ENCODE data around the gene BMP7. TPM values are rescaled to one million over a fixed set of nuclear protein-coding genes. Genes with fewer than 3 reads are reported as not detected.
"Not testable (repeated sequence)": the region's sequence is repeated elsewhere in the genome, so short reads cannot be mapped to it uniquely, and the experiment has no call there.

Gene BMP7
- polyA plus RNA-seq, 1 donor: 3.4 TPM

DNA sequence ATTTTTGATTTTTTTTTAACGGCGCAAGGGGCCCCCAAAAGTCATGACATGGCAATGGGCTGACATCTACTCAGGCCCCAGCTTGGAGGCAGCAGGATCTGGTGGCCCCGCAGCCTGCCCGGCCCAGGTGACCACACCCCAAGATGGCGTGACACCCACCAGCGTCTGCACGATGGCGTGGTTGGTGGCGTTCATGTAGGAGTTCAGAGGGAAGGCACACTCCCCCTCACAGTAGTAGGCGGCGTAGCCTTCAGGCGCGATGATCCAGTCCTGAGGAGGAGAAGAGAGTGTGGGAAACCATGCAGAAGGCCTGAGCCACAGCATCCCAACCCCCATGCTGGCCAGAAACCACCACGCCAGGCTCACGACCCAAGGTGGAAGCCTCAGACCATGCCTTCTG lies 93.4 kb downstream of the BMP7 start:
- DNase-seq (ENCODE audit: low read depth): no peak

DNA sequence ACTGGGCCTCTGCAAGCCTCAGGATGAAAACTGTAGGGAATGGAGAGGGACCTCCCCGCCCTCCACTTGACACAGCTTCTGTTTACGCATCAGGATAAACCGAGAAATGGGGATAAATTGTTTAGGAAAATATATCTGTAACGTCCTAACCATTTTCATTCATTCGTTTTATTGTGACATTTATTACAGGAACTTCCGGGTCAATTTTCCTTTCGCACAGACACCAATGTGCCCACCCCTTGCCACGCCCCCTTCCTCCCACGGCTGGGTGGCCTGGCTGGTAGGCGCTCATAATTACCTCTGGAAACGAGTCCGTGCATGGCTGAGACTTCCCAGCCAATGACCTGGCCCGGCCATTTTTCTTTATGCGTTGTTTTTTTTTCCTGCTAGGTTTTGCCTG lies 96.1 kb downstream of the BMP7 start:
- no peak for DNase-seq (ENCODE audit: low read depth)

DNA sequence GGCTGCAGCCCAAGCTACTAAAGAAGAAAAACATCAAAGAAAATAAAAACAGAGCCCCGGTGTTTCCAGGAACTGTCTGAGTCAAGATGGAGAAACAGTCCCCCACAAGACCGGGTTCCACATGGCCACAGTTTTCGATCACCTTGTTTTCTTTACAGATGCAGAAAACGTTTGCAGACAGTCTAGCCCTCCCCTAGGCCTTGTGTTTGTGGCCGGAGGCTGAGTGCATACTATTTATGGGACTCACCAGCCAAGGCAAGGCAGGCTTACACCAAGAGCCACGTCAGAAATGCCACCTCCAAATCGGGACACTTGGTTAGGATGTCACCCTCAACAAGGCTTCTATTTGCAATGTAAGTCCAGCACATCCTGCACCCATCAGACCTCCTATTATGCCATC lies 97.3 kb downstream of the BMP7 start:
- DNase-seq (ENCODE audit: low read depth): no peak

DNA sequence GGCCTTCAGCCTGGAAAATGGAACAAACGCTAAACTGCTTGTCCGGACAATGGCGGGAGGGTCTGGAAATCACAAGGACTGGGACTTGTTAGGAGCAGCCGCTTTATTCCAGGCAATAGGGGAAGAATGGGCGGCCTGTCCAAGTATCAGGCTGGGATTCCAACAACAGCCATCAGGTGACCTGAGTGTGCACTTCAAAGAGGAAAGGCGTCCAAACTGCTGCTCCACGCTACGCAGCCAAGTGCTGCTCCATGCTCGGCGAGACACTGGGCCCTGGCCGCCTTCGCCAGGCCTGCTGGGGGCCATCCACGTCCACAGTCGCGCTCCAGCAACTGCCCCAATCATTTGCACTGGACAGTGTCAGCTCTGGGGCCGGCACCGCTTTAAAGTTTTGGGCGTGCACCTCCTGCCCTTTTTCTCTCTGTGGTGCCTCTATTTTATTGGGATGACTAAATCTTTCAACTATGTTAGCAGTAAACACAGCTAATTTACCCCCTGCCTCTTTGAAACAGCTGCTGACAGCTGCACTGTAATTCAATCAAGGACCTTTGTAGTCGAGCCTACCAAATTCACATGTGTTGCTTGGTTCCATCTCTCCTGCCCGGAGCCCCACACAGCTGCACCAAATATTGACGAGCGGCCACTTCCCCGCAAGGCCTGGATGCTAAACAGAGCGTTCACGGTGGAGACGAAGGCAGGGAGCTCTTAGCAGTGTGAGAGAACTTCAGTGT lies 98.3 kb downstream of the BMP7 start:
- DNase-seq (ENCODE audit: low read depth): peak; percentile 41

DNA sequence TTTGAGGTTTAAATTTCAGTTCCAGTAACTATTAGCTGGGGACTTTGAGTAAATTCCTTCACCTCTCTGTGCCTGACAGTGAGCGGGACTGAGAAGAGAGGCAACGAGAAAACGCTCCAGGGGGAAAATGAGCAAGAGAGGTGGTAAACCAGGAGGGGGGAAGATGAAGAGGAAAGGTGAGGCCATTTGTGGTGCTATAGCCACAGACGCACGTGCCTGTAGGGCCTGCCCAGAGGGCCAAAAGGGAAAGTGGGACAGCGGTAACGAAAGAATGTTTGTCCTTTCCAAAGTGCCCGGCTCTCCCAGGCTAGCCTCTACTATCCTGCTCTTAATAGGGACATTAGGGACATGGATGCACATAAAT lies 99.2 kb downstream of the BMP7 start:
- DNase-seq (ENCODE audit: low read depth): no peak

DNA sequence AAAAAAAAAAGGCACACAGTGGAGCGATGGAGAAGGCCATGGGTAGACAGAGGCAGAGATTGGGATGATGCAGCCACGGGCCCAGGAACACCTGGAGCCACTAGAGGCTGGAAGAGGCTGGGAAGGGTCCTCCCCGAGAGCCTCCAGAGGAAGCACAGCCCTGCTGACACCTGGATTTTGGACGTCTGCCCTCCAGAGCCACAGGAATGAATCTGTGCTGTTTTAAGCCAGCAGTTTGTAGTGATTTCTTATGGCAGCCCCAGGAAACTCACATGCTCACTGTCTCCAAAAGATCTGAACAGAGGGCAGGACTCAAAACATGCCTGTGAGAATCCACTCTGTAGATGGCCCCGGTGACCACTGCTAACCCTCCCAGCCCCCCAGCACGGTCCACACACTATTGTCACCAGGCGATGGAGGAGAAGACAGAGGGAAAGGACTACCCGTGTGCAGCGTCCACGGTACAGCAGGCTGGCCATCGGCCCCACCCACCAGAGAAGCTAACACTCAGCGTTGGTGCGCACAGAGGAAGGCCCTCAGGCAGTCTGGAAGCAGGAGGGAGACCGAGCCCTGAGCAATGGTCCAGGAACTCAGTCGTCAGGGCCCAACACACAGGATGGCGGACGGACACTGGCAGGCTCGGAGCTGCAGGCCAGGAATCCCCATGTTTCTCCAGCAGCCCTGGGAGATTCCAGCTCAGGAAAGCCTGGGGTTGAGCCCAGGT lies 99.7 kb downstream of the BMP7 start:
- no peak for DNase-seq (ENCODE audit: low read depth)

DNA sequence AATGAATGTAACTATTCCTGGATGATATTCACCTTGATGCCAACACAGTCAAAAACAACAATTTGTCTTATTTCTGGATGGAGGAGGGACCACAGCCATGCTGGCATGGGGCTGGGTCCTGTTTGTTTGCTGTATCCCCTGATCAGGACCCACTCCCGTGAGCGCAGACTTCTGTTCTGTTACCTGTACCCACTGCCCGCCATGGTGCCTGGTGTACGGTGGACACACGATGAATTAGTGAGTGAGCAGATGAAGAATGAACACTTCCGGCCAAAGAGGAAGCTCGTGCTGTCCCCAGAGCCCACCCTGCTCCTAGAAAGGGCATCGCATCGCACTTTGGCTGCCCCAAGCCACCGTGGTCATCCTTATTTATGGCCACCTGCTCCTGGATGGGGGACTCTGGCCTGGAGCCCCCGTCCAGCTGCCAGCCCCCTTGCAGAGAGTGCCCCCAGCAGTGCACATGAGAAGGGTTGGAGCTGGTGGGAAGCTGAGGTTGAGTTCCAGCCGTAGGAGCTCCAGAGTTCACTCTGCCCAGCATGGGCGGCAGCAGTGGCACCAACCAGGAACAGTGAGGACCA lies 100.9 kb downstream of the BMP7 start:
- no peak for DNase-seq (ENCODE audit: low read depth)

DNA sequence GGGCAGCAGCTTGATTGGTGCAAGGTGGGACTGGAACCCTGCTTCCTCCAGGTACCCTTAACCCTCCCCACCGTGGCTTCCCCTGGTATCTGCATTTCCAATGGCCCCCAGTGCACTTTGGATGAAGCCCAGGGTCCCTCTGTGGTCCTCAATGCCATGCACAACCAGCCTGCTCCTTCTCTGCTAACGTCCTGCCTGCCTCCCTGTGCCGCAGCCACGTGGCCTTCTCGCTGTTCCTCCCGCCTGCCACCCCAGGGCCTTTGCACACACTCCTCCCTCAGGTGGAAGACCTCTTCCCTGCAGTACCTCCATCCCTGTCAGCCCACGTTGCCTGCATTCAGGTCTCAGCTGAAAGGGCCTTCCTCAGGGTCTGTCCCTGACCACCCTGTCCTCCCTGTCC lies 101.6 kb downstream of the BMP7 start:
- no peak for DNase-seq (ENCODE audit: low read depth)

DNA sequence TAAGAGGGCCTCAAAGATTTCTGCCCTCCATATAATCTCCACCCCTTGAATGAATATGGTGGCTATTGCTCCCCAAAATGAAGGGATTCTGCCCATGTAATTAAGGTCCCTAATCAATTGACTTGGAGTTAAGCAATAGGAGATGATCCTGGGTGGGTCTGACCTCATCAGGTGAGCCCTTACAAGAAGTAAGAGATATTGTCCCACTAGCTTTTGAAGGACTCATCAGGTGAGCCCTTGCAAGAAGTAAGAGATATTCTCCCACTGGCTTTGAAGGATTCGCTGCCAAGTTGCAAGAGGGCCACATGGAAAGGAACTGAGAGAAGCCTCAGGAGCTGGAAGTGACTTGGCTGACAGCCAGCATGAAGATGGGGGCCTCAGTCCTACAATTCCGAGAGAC lies 103.4 kb downstream of the BMP7 start:
- DNase-seq (ENCODE audit: low read depth): no peak

DNA sequence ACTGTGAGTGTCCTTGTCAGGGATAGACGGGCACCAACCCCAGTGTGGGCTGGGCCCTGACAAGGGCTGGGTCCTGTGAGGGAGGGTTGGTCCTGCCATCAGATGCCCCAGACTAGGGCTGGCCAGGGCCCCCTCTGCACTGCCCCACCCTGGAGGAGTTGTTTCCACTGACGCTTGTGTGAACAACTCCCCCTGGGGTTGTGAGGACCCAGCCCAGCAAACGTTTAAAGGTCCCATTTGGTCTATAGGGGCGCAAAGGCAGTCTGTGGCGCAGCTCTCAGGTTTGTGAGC lies 104.1 kb downstream of the BMP7 start:
- no peak for DNase-seq (ENCODE audit: low read depth)

DNA sequence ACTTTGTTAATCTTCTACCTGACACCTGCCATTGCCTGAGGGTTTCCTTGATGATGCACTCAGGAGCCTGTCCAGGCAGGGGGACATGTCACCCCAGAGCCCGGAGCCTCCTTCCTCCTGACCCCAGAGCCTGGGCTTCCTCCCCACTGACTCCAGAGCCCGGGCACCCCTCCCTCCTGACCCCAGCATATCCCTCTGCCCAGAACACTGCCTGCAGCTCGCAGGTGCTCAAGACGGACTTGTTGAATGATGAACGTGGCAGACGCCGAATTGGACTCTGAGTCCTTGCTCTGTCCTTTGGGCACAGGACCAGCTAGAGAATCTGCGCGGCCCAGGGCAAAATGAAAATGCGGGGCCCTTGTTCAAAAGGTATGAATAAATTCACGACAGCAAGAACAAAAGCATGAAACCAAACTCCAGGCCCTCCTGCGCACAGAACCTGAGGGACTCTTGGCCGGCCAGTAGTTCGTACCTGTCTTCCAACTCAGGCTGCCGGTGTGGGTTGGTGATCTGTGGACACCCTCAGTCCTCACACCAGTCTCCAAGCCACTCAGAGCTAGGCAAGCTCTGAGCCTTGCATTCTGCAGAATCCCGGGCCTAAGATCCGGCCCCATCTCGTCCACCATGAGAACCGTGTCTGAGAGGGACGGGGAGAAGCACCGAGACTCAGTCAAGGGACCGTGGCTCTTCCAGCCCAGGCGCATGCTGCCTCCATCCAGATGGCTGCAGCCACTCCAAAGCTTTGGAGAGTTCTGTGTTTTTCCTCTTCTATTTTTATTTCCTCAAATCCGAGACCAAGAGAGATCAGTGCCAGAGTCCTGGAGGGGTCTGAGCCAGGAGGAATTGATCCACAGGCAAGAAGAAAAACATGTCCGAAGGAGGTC lies 104.7 kb downstream of the BMP7 start:
- DNase-seq (ENCODE audit: low read depth): no peak

DNA sequence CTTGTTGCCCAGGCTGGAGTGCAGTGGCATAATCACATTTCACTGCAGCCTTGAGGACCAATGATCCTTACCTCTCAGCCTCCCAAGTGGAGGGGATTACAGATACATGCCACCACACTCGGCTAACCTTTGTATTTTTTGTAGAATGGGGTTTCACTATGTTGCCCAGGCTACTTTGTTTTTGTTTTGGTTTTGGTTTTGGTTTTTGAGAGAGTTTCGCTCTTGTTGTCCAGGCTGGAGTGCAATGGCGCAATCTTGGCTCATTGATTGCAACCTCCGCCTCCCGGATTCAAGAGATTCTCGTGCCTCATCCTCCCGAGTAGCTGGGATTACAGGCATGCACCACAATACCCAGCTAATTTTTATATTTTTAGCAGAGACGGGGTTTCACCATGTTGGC lies 105.5 kb downstream of the BMP7 start:
- no peak for DNase-seq (ENCODE audit: low read depth)

DNA sequence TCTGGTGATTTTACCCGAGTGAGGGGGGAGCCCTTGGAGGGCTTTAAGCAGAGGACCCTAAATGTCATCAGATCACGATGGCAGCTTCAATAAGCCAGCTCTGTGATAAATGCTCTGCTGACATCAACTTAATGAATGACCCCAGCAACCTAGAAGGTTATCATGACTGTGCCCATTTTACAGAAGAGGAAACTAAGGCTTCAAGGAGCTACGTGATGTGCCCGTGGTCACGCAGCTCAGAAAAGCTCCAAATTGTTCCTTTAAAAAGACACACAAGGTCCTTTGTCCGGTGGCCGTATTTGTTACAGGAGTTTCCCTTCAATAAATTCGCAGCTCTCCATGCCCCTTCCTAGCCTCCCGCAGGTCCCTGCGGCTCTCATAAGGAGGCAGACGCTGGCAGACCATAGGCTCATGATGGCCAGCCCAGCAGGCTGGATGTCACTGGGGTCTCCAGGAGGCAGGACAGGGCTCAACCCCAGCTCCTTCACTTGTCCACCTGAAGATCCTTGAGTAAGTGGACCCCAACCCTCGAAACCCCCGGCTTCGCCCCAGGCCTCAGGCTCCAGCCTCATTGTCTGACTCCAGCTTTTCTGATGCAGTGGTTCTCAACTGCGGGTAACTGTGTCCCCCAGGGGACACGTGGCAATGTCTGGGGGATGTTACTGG lies 106.4 kb downstream of the BMP7 start:
- no peak for DNase-seq (ENCODE audit: low read depth)

DNA sequence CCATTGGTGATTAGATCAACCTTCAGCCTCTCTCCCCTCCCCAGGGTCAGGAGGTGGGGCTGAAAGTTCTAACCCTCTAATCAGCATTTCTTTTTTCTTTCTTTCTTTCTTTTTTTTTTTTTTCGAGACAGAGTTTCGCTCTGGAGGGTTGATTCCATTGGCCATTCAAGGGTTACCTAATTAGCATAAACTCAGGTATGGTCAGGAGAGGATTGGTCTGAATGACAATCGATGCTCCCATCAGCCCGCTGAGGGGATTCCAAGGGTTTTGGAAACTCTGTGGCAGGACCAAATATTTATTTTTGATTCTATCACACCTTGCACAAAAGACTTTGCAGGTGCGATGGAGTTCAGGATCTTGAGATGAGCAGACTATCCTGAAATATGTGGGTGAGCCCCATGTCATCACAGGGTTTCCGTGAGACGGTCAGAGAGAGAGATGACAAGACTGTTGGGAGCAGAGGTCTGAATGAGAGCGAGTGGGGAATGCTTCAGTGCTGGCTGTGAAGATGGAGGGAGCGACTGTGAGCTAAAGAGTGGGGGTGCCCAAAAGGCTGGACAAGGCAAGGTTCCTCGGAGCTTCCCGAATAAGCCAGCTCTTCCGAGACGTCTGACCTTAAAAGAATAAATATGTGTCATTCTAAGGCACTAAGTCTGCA lies 107.1 kb downstream of the BMP7 start:
- no peak for DNase-seq (ENCODE audit: low read depth)

DNA sequence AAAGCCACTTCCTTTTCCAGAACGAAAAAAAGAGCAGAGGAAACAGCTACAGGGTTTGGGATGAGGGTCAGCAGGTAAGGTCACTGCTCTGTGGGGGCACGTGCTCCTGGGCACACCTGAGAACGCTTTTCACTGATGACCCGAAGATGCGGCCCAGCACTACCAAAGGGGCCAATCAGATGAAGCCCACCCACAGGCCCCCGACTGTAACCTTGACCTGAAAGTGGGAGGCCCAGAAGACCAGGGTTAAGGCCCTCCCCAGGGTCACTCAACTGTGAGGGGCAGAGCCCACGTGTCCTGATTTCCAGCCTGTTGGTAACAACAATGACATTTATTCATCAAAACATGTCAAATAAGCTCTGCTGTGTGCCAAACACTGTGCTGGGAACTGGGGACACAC lies 108.0 kb downstream of the BMP7 start:
- DNase-seq (ENCODE audit: low read depth): no peak

DNA sequence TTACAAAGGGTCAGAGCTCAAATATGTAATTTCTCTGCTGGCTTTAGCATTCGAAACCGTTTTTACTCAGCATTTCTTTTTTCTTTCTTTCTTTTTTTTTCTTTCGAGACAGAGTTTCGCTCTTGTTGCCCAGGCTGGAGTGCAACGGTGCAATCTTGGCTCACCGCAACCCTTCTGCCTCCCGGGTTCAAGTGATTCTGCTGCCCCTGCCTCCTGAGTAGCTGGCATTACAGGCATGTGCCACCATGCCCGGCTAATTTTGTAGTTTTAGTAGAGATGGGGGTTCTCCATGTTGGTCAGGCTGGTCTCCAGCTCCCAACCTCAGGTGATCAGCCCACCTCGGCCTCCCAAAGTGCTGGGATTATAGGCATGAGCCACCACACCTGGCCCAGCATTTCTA lies 108.7 kb downstream of the BMP7 start:
- not testable (repeated sequence) for DNase-seq (ENCODE audit: low read depth)

DNA sequence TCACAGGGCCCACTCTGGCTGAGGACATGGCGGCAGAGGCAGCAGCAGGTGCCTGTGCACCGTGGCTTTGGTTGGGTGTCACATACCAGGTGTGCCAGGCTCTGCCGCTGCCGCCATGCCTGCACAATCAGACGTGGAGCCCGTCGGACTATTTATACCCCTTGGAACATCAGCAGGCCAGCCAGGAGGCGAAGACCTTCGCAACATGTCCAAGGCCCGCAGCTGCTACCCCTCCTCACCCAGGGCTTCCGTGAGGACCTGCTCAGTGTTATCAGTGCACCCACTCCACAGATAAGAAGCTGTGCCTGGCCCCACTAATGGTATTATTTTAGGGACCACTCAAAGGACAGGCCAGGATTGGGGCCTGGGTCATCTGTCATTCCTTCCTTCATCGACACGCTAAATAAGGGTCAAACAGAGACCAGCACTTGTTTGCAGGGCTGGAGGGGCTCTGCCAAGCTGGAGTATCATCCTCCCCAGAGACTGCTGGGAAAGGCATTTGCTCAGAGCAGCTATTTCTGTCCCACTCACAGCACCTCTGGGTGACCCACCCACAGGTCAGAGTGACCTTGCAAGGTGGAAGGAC lies 109.2 kb downstream of the BMP7 start:
- DNase-seq (ENCODE audit: low read depth): no peak

DNA sequence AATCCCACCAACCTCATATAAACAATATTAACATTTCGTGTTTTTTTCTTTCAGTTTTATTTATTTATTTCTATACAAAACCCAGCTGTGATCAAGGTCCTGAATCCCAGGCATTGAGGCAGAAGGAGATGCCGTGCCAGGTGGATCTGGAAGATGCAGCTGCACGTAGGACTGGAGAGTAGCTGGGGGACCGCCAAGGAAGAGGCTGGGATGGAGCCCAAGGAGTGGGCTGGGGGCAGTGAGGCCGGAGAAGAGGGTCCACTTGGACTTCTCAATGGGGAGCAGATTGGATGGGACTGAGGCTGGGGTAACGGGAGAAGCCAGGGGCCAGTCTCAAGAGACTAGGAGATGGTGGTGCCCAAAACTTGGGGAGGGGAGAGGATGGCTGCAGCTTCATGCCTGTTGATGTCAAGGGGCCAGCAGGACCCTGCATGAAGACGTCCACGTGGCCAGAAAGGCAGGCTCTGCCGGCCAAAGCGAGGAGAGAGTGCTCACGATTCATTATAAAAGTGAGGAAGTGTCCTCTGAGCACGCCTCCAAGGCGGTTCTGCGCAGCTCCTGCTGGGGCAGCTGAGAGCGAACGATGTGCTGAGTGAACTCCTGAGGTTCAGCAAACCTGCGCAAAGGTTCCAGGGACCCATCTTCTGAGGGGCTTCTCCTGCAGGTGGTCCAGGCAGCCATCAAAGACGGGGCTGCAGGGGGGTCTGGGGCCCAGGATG lies 110.3 kb downstream of the BMP7 start:
- no peak for DNase-seq (ENCODE audit: low read depth)

DNA sequence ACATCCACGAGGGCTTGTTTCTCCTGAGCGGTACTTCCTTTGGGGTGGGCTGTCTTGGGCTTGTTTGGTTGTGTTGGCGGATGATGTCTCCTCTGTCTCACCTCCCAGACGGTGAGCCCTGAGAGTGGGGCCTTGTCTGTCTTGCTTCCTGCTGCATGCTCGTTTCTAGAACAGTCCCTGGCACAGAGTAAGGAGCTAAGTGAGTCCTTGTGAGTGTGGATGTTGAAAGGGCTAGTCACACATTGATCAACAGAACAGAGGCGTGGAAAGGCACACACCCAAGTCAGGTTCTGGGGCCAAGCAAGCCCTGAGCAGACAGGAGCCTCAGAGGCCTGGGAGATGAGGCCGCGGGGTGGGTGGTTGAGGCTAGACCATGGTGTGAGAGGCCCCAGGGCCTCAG lies 111.0 kb downstream of the BMP7 start:
- DNase-seq (ENCODE audit: low read depth): no peak

DNA sequence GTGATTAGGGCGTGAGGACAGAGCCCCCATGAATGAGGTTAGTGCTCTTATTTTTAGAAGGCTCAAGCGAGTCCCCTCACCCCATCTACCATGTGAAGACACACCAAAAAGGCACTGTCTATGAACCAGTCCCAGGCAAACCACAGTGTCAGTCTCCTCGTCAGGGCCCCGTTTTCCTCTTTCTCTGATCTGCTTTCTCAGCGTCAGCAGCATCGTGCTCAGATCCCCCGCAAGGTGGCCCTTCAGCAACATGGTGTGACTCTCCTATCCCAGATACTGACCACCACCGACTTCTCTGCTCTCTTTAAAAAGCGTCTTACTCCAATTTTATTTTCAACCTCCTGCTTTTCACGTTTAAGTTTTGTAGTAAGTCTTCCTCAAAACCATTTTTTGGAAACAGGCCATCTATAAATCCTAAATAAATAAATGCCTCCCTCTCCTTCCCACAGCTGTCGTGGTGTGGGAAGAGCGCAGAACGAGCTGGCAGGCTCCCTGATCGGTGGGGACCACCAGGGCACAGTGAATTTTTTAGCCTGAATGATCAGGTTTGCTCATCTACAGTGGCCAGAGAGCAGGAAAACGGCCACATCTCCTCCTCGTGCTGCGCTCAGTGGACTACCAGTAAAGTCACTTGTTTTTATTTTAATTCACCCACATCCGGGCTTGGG lies 113.1 kb downstream of the BMP7 start:
- no peak for DNase-seq (ENCODE audit: low read depth)

All from forelimb muscle (tissue), 1 donor.